Suprapubic skin (tissue), 4 donors: ENCODE results near the gene MGAT4B. TPM values are rescaled to one million over a fixed set of nuclear protein-coding genes. Genes with fewer than 3 reads are reported as not detected.

ENCODE experiments used
- DNase-seq, 2 donors: peaks; one replicate each; pipeline ENCODE4 v3.0.0-alpha.2; 2019; ENCODE audit warnings: low spot score in 2 of 2
- H3K27ac ChIP-seq: fragments of 200-600 bp; sonication (generic); one replicate; pipeline ENCODE4 v1.5.1; 2019
- H3K27me3 ChIP-seq: fragments of 200-600 bp; sonication (generic); one replicate; pipeline ENCODE4 v1.5.1; 2019
- H3K36me3 ChIP-seq: fragments of 200-600 bp; sonication (generic); one replicate; pipeline ENCODE4 v1.5.1; 2019
- H3K4me1 ChIP-seq: fragments of 200-600 bp; sonication (generic); one replicate; pipeline ENCODE4 v1.5.1; 2019
- H3K4me3 ChIP-seq: fragments of 200-600 bp; sonication (generic); one replicate; pipeline ENCODE4 v1.5.1; 2019; ENCODE audit warnings: mild to moderate bottlenecking
- H3K9me3 ChIP-seq: fragments of 200-600 bp; sonication (generic); one replicate; pipeline ENCODE4 v1.5.1; 2019
- CTCF ChIP-seq, 2 donors: fragments of 200-600 bp in 1 of 2; fragments of 450-650 bp in 1 of 2; sonication (generic) in 1 of 2; IDR thresholded peaks; one replicate each; pipeline ENCODE4 v1.5.1; 2016 to 2019; ENCODE audit warnings: antibody characterized with exemption in 2 of 2, mild to moderate bottlenecking in 1 of 2, moderate library complexity in 1 of 2
- EP300 ChIP-seq: sonication (generic); formaldehyde crosslinking; IDR thresholded peaks from one replicate; pipeline ENCODE4 v1.6.1; 2017; ENCODE audit warnings: antibody characterized with exemption
- POLR2A ChIP-seq, 2 donors: fragments of 450-650 bp; IDR thresholded peaks; one replicate each; pipeline ENCODE4 v1.6.1; 2017; ENCODE audit warnings: antibody characterized with exemption in 2 of 2, mild to moderate bottlenecking in 2 of 2, moderate library complexity in 2 of 2
- POLR2AphosphoS5 ChIP-seq, 3 donors: sonication (generic); formaldehyde crosslinking; IDR thresholded peaks; one replicate each; pipeline ENCODE4 v1.6.1; 2017; ENCODE audit warnings: antibody characterized with exemption in 3 of 3
- WGBS: methylation state at CpG from one replicate; pipeline ENCODE4 v1.1.5; 2018; 5-methylcytosine and 5-hydroxymethylcytosine counted together
- total RNA-seq, 4 donors: library from RNA; depleted of rRNA; stranded (reverse); fragments of >200 nt; gene quantifications; one replicate each; pipeline ENCODE4 v1.1.0, GENCODE V29; 2016

The MGAT4B gene
- total RNA-seq, 4 donors from 2014 or later: 74.5 to 142 (median 97.4) TPM

GRCh38 chr5:179803651-179804554 is 2.8 kb downstream of the MGAT4B start:
- Histone ChIP-seq H3K27ac (peak overlapping the region; percentile 30), H3K4me1 (peaks cover 54% of the 10 kb centered on the region), H3K36me3 (peaks cover 24% of the 10 kb centered on the region), H3K9me3 (no peaks in the 10 kb centered on the region), H3K4me3 (no peak overlapping the region), H3K27me3 (no peaks in the 10 kb centered on the region)
- TF ChIP-seq EP300: no peak
- no peak for TF ChIP-seq POLR2A (IDR thresholded peaks at IDR 0.05)
- no peak for TF ChIP-seq CTCF (IDR thresholded peaks at IDR 0.05)
- TF ChIP-seq POLR2AphosphoS5 (IDR thresholded peaks at IDR 0.05): no peak
- 65% methylated on average over 15 of the region's 18 CpGs for WGBS
- DNase-seq: peak in 1 of 2 donors; percentile 77

GRCh38 chr5:179802950-179803562 is 3.6 kb downstream of the MGAT4B start:
- WGBS: 44% methylated on average over 5 of the region's 11 CpGs
- no peaks in the 10 kb centered on the region for H3K9me3 ChIP-seq
- peak overlapping the region; percentile 30 for H3K27ac ChIP-seq
- no peak overlapping the region for H3K4me3 ChIP-seq
- H3K36me3 ChIP-seq: peaks cover 33% of the 10 kb centered on the region
- no peaks in the 10 kb centered on the region for H3K27me3 ChIP-seq
- DNase-seq: no peak
- TF ChIP-seq POLR2A (IDR thresholded peaks at IDR 0.05) (no peak), POLR2AphosphoS5 (IDR thresholded peaks at IDR 0.05) (no peak)
- H3K4me1 ChIP-seq: peaks cover 53% of the 10 kb centered on the region

- H3K27ac ChIP-seq: no peak overlapping the region
Observed at GRCh38 chr5:179802207-179802883, 4.3 kb downstream of the MGAT4B start.

GRCh38 chr5:179801304-179802206 is 5.1 kb downstream of the MGAT4B start:
- Histone ChIP-seq H3K27ac (no peak overlapping the region), H3K4me1 (peaks cover 57% of the 10 kb centered on the region), H3K9me3 (no peaks in the 10 kb centered on the region), H3K27me3 (no peaks in the 10 kb centered on the region), H3K4me3 (no peak overlapping the region), H3K36me3 (peaks cover 41% of the 10 kb centered on the region)
- DNase-seq: peak; percentile 85 to 88
- 58% methylated on average over 61 of the region's 67 CpGs for WGBS
- TF ChIP-seq CTCF (IDR thresholded peaks at IDR 0.05) (peak in 1 of 2 donors; percentile 70), POLR2AphosphoS5 (IDR thresholded peaks at IDR 0.05) (no peak)

More at GRCh38 chr5:179802207-179802883, 4.3 kb downstream of the MGAT4B start:
- Histone ChIP-seq H3K4me3 (no peak overlapping the region), H3K36me3 (peaks cover 39% of the 10 kb centered on the region), H3K27me3 (no peaks in the 10 kb centered on the region), H3K4me1 (peaks cover 50% of the 10 kb centered on the region), H3K9me3 (no peaks in the 10 kb centered on the region)
- TF ChIP-seq POLR2AphosphoS5 (IDR thresholded peaks at IDR 0.05) (no peak), EP300 (no peak), POLR2A (IDR thresholded peaks at IDR 0.05) (no peak), CTCF (IDR thresholded peaks at IDR 0.05) (no peak)
- DNase-seq: no peak
- WGBS: 89% methylated on average over 15 of the region's 19 CpGs

GRCh38 chr5:179800696-179801201 is 5.9 kb downstream of the MGAT4B start:
- no peak for TF ChIP-seq POLR2A (IDR thresholded peaks at IDR 0.05)
- no peak overlapping the region for H3K4me3 ChIP-seq
- no peaks in the 10 kb centered on the region for H3K9me3 ChIP-seq
- peaks cover 60% of the 10 kb centered on the region for H3K4me1 ChIP-seq
- 89% methylated on average over 4 of the region's 12 CpGs for WGBS
- peak in 1 of 2 donors; percentile 72 for DNase-seq
- no peaks in the 10 kb centered on the region for H3K27me3 ChIP-seq
- H3K27ac ChIP-seq: no peak overlapping the region
- H3K36me3 ChIP-seq: peaks cover 41% of the 10 kb centered on the region
